ENCODE results near the gene AAR2.

The AAR2 gene

DNA sequence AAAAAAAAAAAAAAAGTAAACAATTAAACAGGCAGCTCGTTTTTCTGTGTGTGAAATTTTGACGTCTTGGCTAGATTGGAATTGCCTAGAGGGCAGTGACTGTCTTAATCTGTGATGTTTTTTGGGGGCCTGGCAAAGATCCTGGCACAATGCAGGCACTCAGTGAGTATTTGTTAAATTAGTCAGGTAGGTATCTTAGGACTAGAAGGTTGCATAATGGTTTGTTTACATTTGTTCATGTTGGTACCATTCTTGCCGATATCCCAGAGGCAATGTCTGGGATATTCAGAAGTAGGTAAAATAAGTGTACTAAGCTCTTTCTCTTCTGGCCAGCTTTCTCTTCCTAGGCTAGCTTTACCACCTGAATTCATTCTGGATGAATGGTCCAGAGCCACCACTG, 2.5 kb downstream of the AAR2 start:
- Mint-ChIP-seq H3K4me3 (peak overlapping the region; percentile 79), H3K4me1 (peaks cover 52% of the 10 kb centered on the region), H3K36me3 (peaks cover 8% of the 10 kb centered on the region), H3K9me3 (no peaks in the 10 kb centered on the region), H3K27ac (peak overlapping the region; percentile 51), H3K27me3 (no peaks in the 10 kb centered on the region)

DNA sequence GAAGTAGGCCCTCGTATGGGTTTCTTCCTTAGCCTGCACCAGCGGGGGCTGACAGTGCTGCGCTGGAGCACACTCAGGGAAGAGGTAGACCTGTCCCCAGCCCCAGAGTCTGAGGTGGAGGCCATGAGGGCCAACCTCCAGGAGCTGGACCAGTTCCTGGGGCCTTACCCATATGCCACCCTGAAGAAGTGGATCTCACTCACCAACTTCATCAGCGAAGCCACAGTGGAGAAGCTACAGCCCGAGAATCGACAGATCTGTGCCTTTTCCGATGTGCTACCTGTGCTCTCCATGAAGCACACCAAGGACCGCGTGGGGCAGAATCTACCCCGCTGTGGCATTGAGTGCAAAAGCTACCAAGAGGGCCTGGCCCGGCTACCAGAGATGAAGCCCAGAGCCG, 3.8 kb downstream of the AAR2 start:
- no peaks in the 10 kb centered on the region for H3K9me3 Mint-ChIP-seq
- peak overlapping the region; percentile 23 for H3K27ac Mint-ChIP-seq
- no peak overlapping the region for H3K4me3 Mint-ChIP-seq
- H3K36me3 Mint-ChIP-seq = peaks cover 8% of the 10 kb centered on the region
- no peaks in the 10 kb centered on the region for H3K27me3 Mint-ChIP-seq
- H3K4me1 Mint-ChIP-seq = peaks cover 55% of the 10 kb centered on the region

DNA sequence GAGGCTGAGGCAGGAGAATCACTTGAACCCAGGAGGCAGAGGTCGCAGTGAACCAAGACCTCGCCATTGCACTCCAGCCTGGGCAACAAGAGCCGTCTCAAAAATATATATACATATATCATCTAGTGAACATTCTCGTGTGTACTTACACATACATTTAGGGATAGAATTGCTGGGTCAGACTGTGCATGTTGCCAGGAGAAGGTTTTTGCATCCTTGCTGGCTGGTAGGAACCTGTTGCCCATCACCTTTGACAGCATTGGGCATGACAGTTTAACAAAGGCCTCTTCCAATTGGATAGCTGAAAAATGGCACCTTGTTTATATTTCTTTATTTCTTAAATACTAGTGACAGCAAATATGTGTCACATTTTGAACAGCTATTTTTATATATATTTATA, 5.4 kb downstream of the AAR2 start:
- no peak overlapping the region for H3K27ac Mint-ChIP-seq
- no peaks in the 10 kb centered on the region for H3K27me3 Mint-ChIP-seq
- no peak overlapping the region for H3K4me3 Mint-ChIP-seq
- peaks cover 8% of the 10 kb centered on the region for H3K36me3 Mint-ChIP-seq
- no peaks in the 10 kb centered on the region for H3K9me3 Mint-ChIP-seq
- peaks cover 58% of the 10 kb centered on the region for H3K4me1 Mint-ChIP-seq

DNA sequence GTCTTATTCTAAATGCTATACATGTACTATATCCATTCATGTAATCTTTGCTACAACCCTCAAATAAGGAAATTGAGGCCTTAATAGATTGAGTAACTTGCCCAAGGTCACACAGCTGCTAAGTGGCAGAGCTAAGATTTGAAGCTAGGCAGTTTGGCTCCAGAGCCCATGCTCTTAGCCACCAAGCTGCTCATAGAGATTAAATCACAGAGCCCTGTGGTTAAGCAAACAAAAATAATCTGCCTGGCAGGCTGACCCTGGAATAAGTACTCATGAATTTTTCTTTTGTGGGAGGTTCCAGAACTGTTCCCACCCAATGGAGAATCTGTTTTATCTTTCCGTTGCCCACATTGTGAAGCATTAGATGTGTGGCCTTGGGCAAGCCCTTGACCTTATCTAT, 7.4 kb downstream of the AAR2 start:
- Mint-ChIP-seq H3K4me3 (no peak overlapping the region), H3K27ac (no peak overlapping the region), H3K9me3 (no peaks in the 10 kb centered on the region), H3K27me3 (no peaks in the 10 kb centered on the region), H3K36me3 (peaks cover 13% of the 10 kb centered on the region), H3K4me1 (peaks cover 48% of the 10 kb centered on the region)

DNA sequence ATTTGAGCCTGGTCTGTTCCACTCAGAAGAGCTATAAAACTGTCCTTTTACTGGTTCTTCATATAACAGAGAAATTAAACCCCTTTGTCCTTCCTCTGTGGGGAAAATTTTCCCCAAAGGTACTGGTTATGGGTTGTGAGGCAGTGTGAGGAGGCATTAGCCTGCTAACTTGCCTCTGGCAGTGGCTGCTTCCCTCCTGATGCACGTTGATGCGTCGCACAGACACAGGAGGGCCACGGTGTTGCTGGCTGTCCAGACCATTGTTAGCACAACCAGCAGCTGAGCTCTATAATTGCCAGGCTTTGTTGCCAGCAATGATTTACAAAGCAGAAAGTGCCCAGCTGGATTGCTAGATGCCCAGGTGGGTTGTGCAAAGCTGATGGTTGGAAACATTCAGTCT, 10.1 kb downstream of the AAR2 start:
- H3K36me3 Mint-ChIP-seq = peaks cover 8% of the 10 kb centered on the region
- no peaks in the 10 kb centered on the region for H3K27me3 Mint-ChIP-seq
- H3K9me3 Mint-ChIP-seq = no peaks in the 10 kb centered on the region
- peaks cover 42% of the 10 kb centered on the region for H3K4me1 Mint-ChIP-seq
- no peak overlapping the region for H3K27ac Mint-ChIP-seq
- no peak overlapping the region for H3K4me3 Mint-ChIP-seq

DNA sequence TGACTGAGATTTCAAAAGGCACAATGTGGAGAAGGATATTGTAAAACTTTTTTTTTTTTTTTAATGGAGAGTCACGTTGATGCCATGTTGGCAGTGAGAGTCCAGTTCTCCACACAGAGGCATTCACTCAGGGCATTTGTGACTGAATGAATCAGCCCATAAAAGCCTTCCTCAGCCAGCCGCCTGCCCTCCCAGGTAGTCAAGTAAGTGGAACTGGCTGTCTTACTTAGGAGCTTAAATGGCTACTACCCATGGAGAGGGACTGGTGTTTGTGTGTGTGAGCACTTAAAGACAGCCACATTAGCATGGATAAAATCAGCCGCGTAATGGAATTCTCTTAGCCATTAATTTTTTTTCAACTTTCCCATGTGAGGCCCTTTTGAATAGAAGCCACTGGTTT, 12.6 kb downstream of the AAR2 start:
- no peak overlapping the region for H3K27ac Mint-ChIP-seq
- no peak overlapping the region for H3K4me3 Mint-ChIP-seq
- no peaks in the 10 kb centered on the region for H3K27me3 Mint-ChIP-seq
- H3K9me3 Mint-ChIP-seq = no peaks in the 10 kb centered on the region
- peaks cover 8% of the 10 kb centered on the region for H3K36me3 Mint-ChIP-seq
- H3K4me1 Mint-ChIP-seq = peaks cover 41% of the 10 kb centered on the region

DNA sequence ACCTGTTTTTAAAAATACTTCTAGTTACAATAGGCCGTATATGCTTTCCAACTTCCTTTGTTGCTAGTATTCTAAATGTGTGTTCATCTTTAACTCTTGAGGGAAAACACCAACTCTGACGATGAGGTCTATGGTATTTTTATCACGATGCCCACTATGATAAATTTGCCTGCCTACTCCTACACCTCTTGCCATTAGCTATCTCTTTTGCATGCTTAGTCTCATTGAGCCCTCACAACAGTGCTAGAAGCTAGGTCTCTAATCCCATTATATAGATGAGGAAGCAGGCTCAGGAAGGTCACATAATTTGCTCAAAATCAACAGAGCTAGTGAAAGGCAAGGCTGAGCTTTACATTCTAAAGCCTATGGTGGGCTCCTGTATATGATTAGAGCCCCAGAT, 13.2 kb downstream of the AAR2 start:
- Mint-ChIP-seq H3K4me1 (peaks cover 41% of the 10 kb centered on the region), H3K27ac (no peak overlapping the region), H3K27me3 (no peaks in the 10 kb centered on the region), H3K9me3 (no peaks in the 10 kb centered on the region), H3K4me3 (no peak overlapping the region), H3K36me3 (peaks cover 8% of the 10 kb centered on the region)

DNA sequence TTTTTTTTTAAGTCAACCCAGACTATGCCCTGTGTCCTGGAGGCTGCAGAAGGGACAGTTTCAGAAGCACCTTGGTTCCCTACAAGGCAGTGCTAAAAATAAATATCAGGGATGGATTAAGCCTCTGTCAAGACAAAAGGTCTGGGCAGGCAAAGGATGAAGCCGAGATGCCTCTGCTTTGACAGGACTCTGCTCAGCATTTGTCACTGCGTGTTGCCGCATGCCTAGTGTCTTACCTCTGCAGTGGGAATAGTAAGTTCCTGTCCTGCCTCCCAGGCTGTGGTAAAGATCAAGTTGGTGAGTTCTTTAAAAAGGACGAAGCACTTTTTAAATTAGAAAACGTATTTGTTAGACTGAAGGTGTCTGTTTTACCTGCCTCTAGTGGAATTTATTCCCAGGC, 15.1 kb downstream of the AAR2 start:
- Mint-ChIP-seq H3K27ac (no peak overlapping the region), H3K9me3 (no peaks in the 10 kb centered on the region), H3K4me3 (no peak overlapping the region), H3K36me3 (peaks cover 8% of the 10 kb centered on the region), H3K27me3 (no peaks in the 10 kb centered on the region), H3K4me1 (peaks cover 35% of the 10 kb centered on the region)

DNA sequence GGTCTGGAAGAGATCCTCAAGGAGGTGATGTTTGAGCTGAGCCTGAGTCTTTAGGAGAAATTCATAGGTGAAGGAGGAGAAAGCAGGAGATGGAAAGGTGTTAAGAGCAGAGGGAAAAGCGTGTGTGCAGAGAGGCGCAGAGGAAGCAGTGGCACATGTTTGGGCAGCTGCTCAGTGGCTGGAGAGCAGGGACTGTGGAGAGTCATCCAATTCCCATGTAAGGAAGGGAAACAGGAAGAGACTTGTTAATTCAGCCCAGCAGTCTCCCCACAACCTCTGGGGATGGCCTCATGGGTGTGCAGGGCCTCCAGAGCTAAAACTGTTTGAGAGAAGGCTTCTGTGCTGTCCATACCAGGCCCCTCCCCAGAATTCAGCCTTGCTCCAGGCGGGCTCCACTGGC, 16.2 kb downstream of the AAR2 start:
- H3K4me3 Mint-ChIP-seq = no peak overlapping the region
- peaks cover 6% of the 10 kb centered on the region for H3K36me3 Mint-ChIP-seq
- no peaks in the 10 kb centered on the region for H3K9me3 Mint-ChIP-seq
- H3K27me3 Mint-ChIP-seq = no peaks in the 10 kb centered on the region
- peak overlapping the region; percentile 36 for H3K27ac Mint-ChIP-seq
- H3K4me1 Mint-ChIP-seq = peaks cover 35% of the 10 kb centered on the region

DNA sequence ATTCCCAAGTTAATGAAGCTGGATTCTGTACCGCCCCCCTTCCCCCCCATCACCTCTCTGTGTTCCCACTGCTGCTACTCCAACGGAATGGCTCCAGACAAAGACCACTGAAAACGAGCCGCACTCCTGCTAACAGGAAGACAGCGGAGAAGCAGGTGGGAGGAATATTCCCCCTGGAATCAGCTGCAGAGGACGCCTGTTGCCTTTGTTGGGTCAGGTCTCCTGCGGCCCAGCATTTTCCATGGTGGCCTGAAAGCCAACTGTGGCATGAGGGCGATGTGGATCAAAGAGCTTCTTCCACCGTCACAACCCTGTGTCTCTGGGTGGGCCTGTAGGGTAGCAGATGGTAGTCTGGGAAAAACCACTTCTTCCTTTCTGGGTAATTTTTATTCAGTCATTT, 16.8 kb downstream of the AAR2 start:
- Mint-ChIP-seq H3K27ac (peak overlapping the region; percentile 65), H3K27me3 (no peaks in the 10 kb centered on the region), H3K4me1 (peaks cover 32% of the 10 kb centered on the region), H3K4me3 (no peak overlapping the region), H3K36me3 (peaks cover 4% of the 10 kb centered on the region), H3K9me3 (no peaks in the 10 kb centered on the region)

DNA sequence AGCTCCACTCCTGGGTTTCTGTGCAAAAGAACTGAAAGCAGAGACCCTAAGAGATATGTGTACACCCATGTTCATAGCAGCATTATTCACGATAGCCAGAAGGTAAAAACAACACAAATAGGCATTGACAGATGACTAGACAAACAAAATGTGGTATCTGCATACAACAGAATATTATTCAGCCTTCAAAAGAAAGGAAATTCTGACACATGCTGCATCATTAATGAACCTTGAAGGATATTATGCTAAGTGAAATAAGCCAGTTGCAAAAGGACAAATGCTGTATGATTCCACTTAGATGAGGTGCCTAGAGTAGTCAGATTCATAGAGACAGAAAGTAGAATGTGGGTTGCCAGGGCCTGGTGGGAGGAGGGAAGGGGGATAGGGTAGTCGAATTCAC, 17.8 kb downstream of the AAR2 start:
- Mint-ChIP-seq H3K36me3 (no peaks in the 10 kb centered on the region), H3K27ac (no peak overlapping the region), H3K4me3 (no peak overlapping the region), H3K4me1 (peaks cover 21% of the 10 kb centered on the region), H3K27me3 (no peaks in the 10 kb centered on the region), H3K9me3 (no peaks in the 10 kb centered on the region)

DNA sequence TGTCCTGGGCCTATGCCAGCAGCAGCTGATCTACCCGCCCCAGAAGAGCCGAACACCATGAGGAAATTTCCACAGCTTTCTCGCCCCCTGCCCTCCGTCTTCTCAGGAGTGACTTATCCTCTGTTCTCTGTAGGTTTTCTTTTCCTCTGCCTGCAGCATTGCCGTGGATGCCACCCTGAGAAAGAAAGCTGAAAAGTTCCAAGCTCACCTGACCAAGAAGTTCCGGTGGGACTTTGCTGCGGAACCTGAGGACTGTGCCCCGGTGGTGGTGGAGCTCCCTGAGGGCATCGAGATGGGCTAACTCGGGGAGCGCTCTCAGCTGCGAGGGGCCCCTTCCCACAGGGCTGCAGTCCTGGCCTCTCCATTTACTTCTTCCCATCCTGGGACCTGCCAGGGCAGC, 19.2 kb downstream of the AAR2 start:
- H3K4me3 Mint-ChIP-seq = no peak overlapping the region
- H3K27ac Mint-ChIP-seq = no peak overlapping the region
- no peaks in the 10 kb centered on the region for H3K9me3 Mint-ChIP-seq
- no peaks in the 10 kb centered on the region for H3K36me3 Mint-ChIP-seq
- H3K27me3 Mint-ChIP-seq = no peaks in the 10 kb centered on the region
- H3K4me1 Mint-ChIP-seq = peaks cover 10% of the 10 kb centered on the region

DNA sequence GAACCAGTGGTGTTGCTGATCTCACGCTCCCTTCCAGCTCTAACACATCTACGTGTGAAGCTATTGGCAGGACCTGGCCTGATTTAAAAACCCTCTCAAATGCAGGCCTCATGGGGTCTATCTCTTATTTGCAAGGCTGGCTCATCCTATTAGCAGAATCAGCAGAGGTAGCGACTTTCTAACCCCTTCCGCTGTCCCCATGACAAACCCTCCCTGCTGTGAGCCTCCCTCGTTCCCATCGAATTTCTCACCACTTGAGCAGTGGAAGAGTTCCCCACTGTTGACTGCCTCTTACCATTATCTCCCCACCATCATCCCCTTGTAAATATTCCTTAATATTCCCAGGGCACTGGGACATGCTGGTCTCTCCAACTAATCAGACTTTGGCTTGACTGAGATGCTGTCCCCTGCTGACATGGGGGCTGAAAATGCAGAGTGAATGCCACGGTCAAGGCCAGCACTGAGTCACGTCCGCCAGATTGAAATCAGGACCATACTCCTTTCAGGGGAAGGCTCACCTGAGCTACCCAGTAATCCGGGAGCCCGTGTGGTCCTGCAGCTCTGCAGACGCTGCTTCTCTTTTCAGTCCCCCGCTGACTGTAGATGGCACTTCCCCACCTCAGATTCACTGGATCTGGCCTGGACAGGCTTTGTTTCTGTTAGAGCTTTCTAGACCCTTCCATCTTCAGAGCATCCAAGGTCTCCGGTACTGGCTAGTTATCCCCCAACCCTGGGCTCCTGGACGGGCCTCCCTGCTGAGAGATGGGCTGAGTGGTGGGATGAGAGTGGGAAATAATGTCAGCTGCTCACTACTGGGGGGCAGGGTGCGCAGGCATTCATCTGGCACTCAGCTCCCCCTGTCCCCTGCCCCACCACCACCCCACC, 23.1 kb downstream of the AAR2 start:
- Mint-ChIP-seq H3K9me3 (no peaks in the 10 kb centered on the region), H3K4me1 (no peaks in the 10 kb centered on the region), H3K4me3 (no peak overlapping the region), H3K36me3 (no peaks in the 10 kb centered on the region), H3K27me3 (no peaks in the 10 kb centered on the region), H3K27ac (no peak overlapping the region)

DNA sequence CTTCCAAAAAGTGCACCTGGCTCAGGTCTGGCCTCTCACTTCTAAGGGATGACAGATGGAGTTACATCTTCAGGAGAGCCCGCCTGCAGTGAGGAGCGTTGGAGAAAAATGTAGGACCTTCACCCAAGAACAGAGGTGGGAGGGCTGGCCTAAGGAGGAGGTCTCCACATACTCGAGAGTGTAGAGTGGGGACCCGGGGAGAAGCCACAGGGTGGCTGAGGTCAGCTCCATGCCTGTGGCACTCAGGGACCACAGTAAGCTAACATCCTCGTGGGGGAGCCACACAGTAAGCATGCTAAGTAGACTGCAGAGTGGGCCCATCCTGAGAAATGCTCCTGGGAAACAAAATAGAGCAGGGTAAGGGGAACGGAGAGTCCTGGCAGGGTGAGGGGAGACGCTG, 24.0 kb downstream of the AAR2 start:
- Mint-ChIP-seq H3K4me1 (no peaks in the 10 kb centered on the region), H3K9me3 (no peaks in the 10 kb centered on the region), H3K27ac (no peak overlapping the region), H3K27me3 (no peaks in the 10 kb centered on the region), H3K4me3 (no peak overlapping the region), H3K36me3 (no peaks in the 10 kb centered on the region)

DNA sequence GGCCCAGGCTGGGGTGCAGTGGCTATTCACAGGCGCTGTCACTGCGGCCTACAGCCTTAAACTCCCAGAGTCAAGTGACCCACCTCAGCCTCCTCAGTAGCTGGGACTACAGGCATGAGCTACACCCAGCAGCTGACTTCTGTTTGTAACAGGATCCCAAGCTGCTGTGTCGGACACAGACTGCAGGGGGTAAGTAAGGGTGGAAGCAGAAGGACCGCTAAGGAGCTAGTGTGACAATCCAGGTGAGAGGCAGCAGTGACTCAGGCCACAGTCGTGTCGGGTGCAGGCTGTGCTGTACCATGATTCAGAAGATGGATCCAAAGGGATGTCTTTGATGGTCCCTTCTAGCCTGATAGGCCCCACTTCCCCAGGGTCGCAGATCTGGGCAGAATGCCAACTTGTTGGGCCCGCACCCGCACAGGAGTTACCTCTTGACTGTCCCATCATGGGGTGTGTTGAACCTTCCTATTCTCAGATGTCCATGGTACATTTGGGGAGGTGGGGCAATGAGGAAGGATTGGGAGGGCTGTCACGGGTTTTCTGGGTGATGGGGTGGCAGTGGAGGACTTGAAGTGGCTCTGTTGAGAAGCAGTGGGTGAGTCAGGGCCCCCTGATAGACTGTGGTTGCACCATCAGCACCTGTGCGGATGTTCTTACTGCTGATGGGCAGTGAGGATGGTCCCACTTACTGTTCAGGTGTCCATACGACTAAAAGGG, 25.3 kb downstream of the AAR2 start:
- Mint-ChIP-seq H3K27me3 (no peaks in the 10 kb centered on the region), H3K4me3 (no peak overlapping the region), H3K36me3 (no peaks in the 10 kb centered on the region), H3K9me3 (no peaks in the 10 kb centered on the region), H3K4me1 (no peaks in the 10 kb centered on the region), H3K27ac (no peak overlapping the region)

DNA sequence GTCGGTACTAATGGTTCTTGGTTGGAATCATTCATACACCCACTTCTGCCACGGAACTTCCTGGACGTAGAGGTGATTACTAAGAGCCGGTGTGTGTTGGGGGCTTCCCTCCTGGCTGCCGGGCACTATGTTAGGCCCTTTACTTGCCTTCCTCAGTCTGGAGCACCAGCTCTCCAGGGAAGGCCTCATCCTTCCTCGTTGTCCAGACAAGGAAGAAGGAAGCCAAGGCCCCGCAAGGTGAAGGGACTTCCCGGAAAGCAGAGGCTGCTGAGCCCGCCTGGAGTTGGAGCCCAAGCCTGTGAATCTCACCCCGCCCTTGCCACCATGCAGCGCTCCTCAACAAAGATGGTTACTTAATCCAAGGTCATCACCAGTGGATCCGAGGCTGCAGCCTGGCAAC, 26.2 kb downstream of the AAR2 start:
- H3K9me3 Mint-ChIP-seq = no peaks in the 10 kb centered on the region
- no peak overlapping the region for H3K27ac Mint-ChIP-seq
- H3K36me3 Mint-ChIP-seq = no peaks in the 10 kb centered on the region
- H3K27me3 Mint-ChIP-seq = no peaks in the 10 kb centered on the region
- no peak overlapping the region for H3K4me3 Mint-ChIP-seq
- no peaks in the 10 kb centered on the region for H3K4me1 Mint-ChIP-seq
